ENCODE data around the gene ROBO3.

- TF ChIP-seq POLR2AphosphoS5 (IDR thresholded peaks at IDR 0.05; ENCODE audit: borderline replicate concordance, low read depth, low read length) (no peak), EZH2 (IDR thresholded peaks at IDR 0.05) (no peak)
Observed at GRCh38 chr11:124869331-124869730, 4.1 kb downstream of the ROBO3 start.

Data from SK-N-MC (cell line).